Thoracic aorta (tissue), 2 donors: ENCODE measurements around the gene PRM2. TPM values are rescaled to one million over a fixed set of nuclear protein-coding genes. Genes with fewer than 3 reads are reported as not detected.

ENCODE experiments used
- ATAC-seq: fragments of 150-250 bp; one replicate; pipeline ENCODE4 v1.8.0; 2017; ENCODE audit warnings: low read depth; ENCODE audit not compliant: insufficient number of reproducible peaks, low FRiP score
- DNase-seq: peaks from one replicate; pipeline ENCODE4 v3.0.0-alpha.2; 2020; ENCODE audit warnings: low spot score
- H3K27ac ChIP-seq, 2 donors: fragments of 200-600 bp; sonication (generic); 1 replicate in 1 of 2; 2 replicates in 1 of 2; pipeline ENCODE4 v1.5.1; 2016; ENCODE audit warnings: mild to moderate bottlenecking in 2 of 2, moderate library complexity in 2 of 2
- H3K27me3 ChIP-seq: fragments of 200-600 bp; sonication (generic); replicated peaks from 2 replicates; pipeline ENCODE4 v1.6.0; 2016; ENCODE audit warnings: mild to moderate bottlenecking; ENCODE audit not compliant: insufficient read depth
- H3K36me3 ChIP-seq: fragments of 200-600 bp; sonication (generic); one replicate; pipeline ENCODE4 v1.5.1; 2016
- H3K4me1 ChIP-seq, 2 donors: fragments of 200-600 bp; sonication (generic); 1 replicate in 1 of 2; 2 replicates in 1 of 2; pipeline versions ENCODE4 v1.5.1 to v1.6.0; 2016; ENCODE audit warnings: low read depth in 2 of 2, mild to moderate bottlenecking in 1 of 2; ENCODE audit not compliant: control insufficient read depth in 1 of 2
- H3K4me3 ChIP-seq: fragments of 200-600 bp; sonication (generic); 2 replicates; pipeline ENCODE4 v1.5.1; 2016; ENCODE audit warnings: mild to moderate bottlenecking
- H3K9me3 ChIP-seq: fragments of 200-600 bp; sonication (generic); 2 replicates; pipeline ENCODE4 v1.5.1; 2016
- total RNA-seq, 2 donors: library from RNA; depleted of rRNA; stranded (reverse); fragments of >200 nt; gene quantifications; one replicate each; pipeline versions ENCODE4 v1.1.0 to v1.2.3, GENCODE V29; 2016
- TF ChIP-seq, protein P1 (sequence below): fragments of 200-600 bp; sonication (generic); IDR thresholded peaks from one replicate; pipeline ENCODE4 v1.5.1; 2019; ENCODE audit warnings: antibody characterized with exemption

PRM2 gene
- total RNA-seq, 2 donors from 2014 or later, result not detected

DNA sequence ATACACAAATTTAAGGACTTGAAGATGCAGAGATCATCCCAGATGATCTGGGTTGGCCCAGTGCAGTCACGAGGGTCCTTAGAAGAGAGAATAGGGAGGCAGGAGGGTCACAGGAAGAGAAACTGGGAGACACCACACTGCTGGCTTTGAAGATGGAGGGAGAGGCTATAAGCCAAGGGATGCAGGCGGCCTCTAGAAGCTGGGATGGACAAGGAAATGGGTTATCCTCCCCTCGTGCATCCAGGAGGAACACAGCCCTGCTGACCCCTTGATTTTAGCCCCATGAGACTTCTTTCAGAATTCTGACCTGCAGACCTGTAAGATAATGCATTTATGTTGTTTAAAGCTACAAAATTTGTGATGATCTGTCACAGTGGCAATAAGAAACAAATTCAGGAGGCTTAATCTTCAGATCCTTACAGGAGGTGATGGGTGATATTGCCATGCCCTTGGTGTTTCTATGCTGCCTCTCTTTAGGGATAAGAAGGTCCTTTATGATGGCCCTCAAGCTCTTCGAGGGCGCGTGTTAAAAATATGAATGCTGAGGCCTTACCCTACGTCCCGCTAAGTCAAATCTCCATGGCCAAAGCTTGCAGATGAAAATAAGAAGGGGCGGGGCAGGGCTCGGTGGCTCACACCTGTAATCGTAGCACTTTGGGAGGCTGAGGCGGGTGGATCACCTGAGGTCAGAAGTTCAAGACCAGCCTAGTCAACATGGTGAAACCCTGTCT lies 1.5 kb upstream of the PRM2 start:
- TF ChIP-seq, protein P1, sequence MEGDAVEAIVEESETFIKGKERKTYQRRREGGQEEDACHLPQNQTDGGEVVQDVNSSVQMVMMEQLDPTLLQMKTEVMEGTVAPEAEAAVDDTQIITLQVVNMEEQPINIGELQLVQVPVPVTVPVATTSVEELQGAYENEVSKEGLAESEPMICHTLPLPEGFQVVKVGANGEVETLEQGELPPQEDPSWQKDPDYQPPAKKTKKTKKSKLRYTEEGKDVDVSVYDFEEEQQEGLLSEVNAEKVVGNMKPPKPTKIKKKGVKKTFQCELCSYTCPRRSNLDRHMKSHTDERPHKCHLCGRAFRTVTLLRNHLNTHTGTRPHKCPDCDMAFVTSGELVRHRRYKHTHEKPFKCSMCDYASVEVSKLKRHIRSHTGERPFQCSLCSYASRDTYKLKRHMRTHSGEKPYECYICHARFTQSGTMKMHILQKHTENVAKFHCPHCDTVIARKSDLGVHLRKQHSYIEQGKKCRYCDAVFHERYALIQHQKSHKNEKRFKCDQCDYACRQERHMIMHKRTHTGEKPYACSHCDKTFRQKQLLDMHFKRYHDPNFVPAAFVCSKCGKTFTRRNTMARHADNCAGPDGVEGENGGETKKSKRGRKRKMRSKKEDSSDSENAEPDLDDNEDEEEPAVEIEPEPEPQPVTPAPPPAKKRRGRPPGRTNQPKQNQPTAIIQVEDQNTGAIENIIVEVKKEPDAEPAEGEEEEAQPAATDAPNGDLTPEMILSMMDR, result no peak
- no peaks in the 10 kb centered on the region for H3K4me1 ChIP-seq
- H3K9me3 ChIP-seq, result no peaks in the 10 kb centered on the region
- no peak overlapping the region for H3K27ac ChIP-seq
- no peaks in the 10 kb centered on the region for H3K27me3 ChIP-seq
- DNase-seq, result no peak
- H3K36me3 ChIP-seq, result no peaks in the 10 kb centered on the region
- no peak overlapping the region for H3K4me3 ChIP-seq
- no peak for ATAC-seq

DNA sequence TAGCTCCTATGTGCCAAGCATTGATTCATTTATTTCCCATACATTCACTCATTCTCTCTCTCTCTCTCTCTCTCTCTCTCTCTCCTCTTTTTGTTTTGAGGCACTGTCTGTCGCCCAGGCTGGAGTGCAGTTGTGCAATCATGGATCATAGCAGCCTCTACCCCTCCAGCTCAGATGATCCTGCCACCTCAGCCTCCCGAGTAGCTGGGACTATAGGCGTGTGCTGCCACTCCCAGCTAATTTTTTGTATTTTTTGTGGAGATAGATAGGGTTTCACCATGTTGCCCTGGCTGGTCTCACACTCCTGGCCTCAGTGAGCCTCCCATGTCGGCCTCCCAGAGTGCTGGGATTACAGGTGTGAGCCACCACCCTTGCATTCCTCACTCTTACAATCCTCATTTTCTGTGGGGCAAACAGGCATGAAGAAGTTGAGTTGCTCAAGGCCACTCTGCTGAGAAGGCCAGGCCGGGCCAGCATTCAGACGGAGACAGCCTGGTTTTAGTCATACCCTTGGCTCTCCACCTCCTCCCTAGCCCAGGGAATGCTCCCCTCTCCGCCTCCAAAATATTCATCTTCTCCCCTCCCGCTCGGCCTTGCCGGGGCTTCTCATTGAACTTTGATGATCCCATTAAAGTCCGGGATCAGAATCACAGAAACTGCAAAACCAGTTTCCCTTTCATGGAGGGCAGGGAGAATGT lies 765 bp upstream of the PRM2 start:
- no peak overlapping the region for H3K4me3 ChIP-seq
- H3K4me1 ChIP-seq, result no peaks in the 10 kb centered on the region
- no peaks in the 10 kb centered on the region for H3K27me3 ChIP-seq
- TF ChIP-seq, protein P1, result no peak
- DNase-seq, result no peak
- H3K36me3 ChIP-seq, result no peaks in the 10 kb centered on the region
- ATAC-seq, result no peak
- no peak overlapping the region for H3K27ac ChIP-seq
- no peaks in the 10 kb centered on the region for H3K9me3 ChIP-seq

DNA sequence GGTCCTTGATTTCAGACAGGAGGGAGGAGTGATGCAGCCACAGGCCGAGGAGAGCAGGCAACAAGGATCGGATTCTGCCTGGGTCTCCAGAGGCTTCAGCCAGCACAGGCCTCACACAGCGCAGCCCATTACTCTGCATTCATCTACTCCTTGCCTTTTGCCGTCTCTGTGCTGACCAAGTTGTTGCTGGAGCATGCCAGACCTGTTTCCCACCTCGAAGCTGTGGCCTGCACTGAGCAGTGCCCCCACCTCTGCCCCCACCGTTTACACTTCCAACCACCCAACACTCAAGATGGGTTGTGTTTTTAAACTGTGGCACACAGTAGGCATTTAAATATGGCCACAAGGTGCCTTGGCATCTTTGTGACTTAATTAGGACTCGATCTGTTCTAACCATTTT lies 1.3 kb downstream of the PRM2 start:
- no peak overlapping the region for H3K4me3 ChIP-seq
- no peaks in the 10 kb centered on the region for H3K27me3 ChIP-seq
- no peak overlapping the region for H3K27ac ChIP-seq
- TF ChIP-seq, protein P1, result no peak
- no peak for ATAC-seq
- no peaks in the 10 kb centered on the region for H3K36me3 ChIP-seq
- DNase-seq, result no peak
- no peaks in the 10 kb centered on the region for H3K4me1 ChIP-seq
- H3K9me3 ChIP-seq, result no peaks in the 10 kb centered on the region

DNA sequence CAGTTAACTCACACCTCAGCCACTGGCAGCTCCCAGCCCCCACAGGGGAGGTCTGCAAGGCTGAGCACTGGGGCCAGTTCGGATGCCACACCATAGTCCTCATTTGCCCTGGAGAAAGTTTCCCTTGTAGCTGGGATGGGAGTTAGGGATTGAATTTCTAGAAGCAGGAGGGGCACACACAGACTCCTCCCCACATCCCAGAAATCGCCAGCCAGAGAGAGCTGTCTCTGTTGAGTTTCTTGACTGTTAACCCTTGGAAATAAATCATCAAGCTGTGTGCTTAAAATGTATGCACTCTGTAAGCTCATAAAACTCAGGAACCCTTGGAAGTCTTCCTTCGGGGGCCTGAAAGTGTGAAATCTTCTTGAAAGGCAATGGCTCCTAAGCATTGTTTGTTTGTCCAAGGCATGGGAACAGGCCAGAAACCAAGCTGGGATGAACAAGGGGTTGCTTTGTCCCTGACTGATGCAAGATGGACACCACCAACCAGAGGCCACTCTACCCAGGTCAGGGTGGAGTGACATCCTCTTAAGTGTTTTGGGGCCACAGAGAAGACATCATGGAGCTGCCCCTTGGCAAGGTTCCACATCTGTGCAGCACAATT lies 2.5 kb downstream of the PRM2 start:
- DNase-seq (no peak), ATAC-seq (no peak)
- Histone ChIP-seq H3K36me3 (no peaks in the 10 kb centered on the region), H3K27me3 (no peaks in the 10 kb centered on the region), H3K4me1 (no peaks in the 10 kb centered on the region), H3K27ac (no peak overlapping the region), H3K4me3 (no peak overlapping the region), H3K9me3 (no peaks in the 10 kb centered on the region)
- TF ChIP-seq, protein P1, result no peak

DNA sequence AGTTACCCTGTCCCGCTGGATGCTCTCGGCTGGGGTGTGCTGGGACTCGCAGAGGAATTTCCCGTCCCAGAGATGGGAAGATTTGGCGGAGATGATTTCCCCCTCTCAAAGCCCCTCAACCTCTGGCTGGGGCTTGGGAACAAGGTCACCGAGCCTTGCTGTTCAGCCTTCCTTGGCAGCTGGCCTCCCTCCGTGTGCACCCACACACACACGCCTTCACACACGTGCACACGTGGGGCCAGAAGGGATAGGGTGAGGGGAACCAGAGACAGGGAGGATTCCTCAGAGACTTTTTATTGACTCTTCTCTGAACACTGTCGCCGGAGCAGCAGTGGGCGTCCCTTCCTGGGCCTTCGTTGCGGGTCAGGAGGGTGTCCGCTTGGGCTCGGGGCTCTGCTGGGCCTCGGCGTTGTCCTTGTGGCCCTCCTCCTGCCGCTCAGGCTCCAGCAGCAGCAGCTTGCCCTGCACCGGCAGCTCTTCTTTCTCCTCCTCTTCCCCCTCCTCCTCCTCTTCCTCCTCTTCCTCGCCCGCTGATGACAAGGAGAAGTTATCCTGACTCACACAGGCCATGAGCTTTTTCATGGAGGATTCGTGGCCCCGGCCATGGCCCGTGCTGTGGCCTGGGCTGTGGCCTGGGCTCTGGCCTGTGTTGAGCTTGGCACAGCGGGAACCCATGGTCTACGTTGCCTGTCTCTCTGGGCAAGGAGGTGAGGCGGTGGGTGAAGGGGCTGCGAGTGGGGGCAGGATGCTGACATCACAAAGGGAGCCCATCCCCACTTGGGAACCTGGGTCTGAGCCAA lies 3.2 kb downstream of the PRM2 start, which contains the start of gene PRM3:
PRM3 (minus strand) TSS at position 709 of the 800 bp plus-strand sequence; CDS start at position 675, 34 bp downstream.
- DNase-seq (no peak), ATAC-seq (no peak)
- Histone ChIP-seq H3K27me3 (no peaks in the 10 kb centered on the region), H3K36me3 (no peaks in the 10 kb centered on the region), H3K9me3 (no peaks in the 10 kb centered on the region), H3K27ac (no peak within 1 kb of the TSS), H3K4me1 (no peaks in the 10 kb centered on the region), H3K4me3 (no peak within 1 kb of the TSS)
- TF ChIP-seq, protein P1, result no peak
